Peyer's patch (tissue), 4 donors: ENCODE measurements around the gene HBEGF. TPM values are rescaled to one million over a fixed set of nuclear protein-coding genes. Genes with fewer than 3 reads are reported as not detected.

Source experiments
- DNase-seq, 3 donors: peaks; one replicate each; pipeline ENCODE4 v3.0.0-alpha.2; 2017 to 2019
- H3K27ac ChIP-seq, 4 donors: fragments of 200-600 bp; sonication (generic); one replicate each; pipeline ENCODE4 v1.5.1; 2016 to 2019
- H3K27me3 ChIP-seq, 2 donors: fragments of 200-600 bp; sonication (generic); one replicate each; pipeline ENCODE4 v1.5.1; 2019
- H3K36me3 ChIP-seq, 3 donors: fragments of 200-600 bp; sonication (generic); one replicate each; pipeline ENCODE4 v1.5.1; 2016 to 2019
- H3K4me1 ChIP-seq, 4 donors: fragments of 200-600 bp; sonication (generic); one replicate each; pipeline ENCODE4 v1.5.1; 2016 to 2019
- H3K4me3 ChIP-seq, 4 donors: fragments of 200-600 bp; sonication (generic); 1 replicate in 3 of 4; 2 replicates in 1 of 4; pipeline ENCODE4 v1.5.1; 2016 to 2019; ENCODE audit warnings: mild to moderate bottlenecking in 1 of 4
- H3K9me3 ChIP-seq, 4 donors: fragments of 200-600 bp; sonication (generic); one replicate each; pipeline ENCODE4 v1.5.1; 2016 to 2019; ENCODE audit warnings: mild to moderate bottlenecking in 1 of 4
- POLR2A ChIP-seq, 2 donors: fragments of 450-650 bp; IDR thresholded peaks; one replicate each; pipeline ENCODE4 v1.5.1; 2017; ENCODE audit warnings: antibody characterized with exemption in 2 of 2, mild to moderate bottlenecking in 2 of 2, moderate library complexity in 2 of 2
- total RNA-seq, 4 donors: library from RNA; depleted of rRNA; stranded (reverse); fragments of >200 nt; gene quantifications; one replicate each; pipeline ENCODE4 v1.1.0, GENCODE V29; 2016
- TF ChIP-seq, protein P1 (sequence below), 6 experiments: fragments of 450-650 bp in 4 of 6; fragments of 200-600 bp in 2 of 6; sonication (generic) in 1 of 6; IDR thresholded peaks; one replicate each; pipeline ENCODE4 v1.5.1; 2017 to 2019; ENCODE audit warnings: antibody characterized with exemption in 6 of 6, mild to moderate bottlenecking in 3 of 6, moderate library complexity in 1 of 6

Gene HBEGF
- total RNA-seq, 4 donors from 2014 or later, result 4.1 to 41.0 (median 10.1) TPM

DNA sequence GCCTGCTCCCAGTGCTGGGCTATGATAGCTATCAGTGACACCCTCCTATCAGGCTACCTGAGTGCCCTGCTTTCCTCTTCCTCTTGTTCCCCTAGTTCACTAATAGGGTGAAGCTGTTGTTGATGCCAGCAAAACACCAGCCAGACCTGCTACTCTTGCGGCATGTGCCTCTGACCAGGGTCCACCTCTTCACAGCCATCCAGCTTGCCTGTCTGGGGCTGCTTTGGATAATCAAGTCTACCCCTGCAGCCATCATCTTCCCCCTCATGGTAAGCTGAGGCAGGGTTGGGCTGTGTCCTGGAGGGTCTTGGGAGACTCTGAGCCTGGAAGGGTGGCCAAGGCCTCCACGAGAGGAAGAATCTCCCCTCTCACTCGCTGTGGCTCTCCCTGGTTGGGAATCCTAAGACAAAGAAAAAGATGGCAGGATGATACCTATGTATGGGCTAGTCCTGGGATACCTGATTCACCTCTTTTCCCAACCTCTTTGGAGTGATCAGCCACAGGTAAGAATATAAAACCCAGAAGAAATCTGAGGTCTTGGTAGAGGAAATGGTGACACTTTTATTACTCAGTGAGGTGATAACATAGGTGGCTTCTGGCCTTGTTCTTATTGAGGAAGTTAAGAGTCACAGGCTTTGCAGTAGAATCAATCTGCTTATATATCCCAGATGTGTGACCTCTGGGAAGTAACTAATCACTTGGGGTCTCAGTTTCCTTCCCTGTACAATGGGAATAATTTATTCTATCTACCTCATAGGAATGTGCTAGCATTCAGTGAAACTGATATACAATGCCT lies 25.2 kb upstream of the HBEGF start:
- Histone ChIP-seq H3K27me3 (no peaks in the 10 kb centered on the region), H3K36me3 (no peaks in the 10 kb centered on the region), H3K27ac (no peak overlapping the region), H3K4me1 (peaks cover 0 to 6% (median 2%) of the 10 kb centered on the region in 4 donors), H3K4me3 (no peak overlapping the region), H3K9me3 (no peaks in the 10 kb centered on the region)
- no peak for DNase-seq
- TF ChIP-seq, protein P1, sequence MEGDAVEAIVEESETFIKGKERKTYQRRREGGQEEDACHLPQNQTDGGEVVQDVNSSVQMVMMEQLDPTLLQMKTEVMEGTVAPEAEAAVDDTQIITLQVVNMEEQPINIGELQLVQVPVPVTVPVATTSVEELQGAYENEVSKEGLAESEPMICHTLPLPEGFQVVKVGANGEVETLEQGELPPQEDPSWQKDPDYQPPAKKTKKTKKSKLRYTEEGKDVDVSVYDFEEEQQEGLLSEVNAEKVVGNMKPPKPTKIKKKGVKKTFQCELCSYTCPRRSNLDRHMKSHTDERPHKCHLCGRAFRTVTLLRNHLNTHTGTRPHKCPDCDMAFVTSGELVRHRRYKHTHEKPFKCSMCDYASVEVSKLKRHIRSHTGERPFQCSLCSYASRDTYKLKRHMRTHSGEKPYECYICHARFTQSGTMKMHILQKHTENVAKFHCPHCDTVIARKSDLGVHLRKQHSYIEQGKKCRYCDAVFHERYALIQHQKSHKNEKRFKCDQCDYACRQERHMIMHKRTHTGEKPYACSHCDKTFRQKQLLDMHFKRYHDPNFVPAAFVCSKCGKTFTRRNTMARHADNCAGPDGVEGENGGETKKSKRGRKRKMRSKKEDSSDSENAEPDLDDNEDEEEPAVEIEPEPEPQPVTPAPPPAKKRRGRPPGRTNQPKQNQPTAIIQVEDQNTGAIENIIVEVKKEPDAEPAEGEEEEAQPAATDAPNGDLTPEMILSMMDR (IDR thresholded peaks at IDR 0.05), result no peak
- no peak for TF ChIP-seq POLR2A (IDR thresholded peaks at IDR 0.05)

DNA sequence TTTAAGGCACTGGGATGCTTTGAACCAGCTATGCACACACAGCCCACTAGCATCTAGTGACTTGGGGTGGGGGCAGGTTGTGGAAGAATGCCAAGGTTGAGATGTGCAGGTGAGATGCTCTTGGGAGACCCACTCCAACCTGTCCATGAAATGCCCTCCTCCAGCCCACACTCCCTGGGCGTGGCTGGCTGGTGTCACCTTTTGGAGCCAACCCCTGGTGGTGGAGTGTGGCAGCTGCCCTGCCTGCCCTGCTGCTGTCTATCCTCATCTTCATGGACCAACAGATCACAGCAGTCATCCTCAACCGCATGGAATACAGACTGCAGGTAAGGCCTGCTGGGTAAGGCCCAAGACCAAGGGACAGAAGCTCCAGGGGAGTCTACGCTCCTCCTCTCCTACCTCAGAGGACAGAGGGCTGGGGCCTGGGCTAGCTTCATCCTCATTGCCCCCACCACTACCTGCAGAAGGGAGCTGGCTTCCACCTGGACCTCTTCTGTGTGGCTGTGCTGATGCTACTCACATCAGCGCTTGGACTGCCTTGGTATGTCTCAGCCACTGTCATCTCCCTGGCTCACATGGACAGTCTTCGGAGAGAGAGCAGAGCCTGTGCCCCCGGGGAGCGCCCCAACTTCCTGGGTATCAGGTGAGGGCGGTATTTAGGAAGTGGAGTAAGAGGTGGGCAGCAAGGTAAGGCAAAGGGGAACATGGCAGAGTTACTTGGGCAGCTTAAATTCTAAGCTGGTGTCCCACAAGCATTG lies 21.0 kb upstream of the HBEGF start:
- Histone ChIP-seq H3K4me3 (no peak overlapping the region), H3K36me3 (no peaks in the 10 kb centered on the region), H3K27ac (no peak overlapping the region), H3K27me3 (no peaks in the 10 kb centered on the region), H3K9me3 (no peaks in the 10 kb centered on the region), H3K4me1 (peaks cover 0 to 7% (median 5%) of the 10 kb centered on the region in 4 donors)
- DNase-seq, result no peak
- no peak for TF ChIP-seq POLR2A (IDR thresholded peaks at IDR 0.05)
- TF ChIP-seq, protein P1 (IDR thresholded peaks at IDR 0.05), result no peak

DNA sequence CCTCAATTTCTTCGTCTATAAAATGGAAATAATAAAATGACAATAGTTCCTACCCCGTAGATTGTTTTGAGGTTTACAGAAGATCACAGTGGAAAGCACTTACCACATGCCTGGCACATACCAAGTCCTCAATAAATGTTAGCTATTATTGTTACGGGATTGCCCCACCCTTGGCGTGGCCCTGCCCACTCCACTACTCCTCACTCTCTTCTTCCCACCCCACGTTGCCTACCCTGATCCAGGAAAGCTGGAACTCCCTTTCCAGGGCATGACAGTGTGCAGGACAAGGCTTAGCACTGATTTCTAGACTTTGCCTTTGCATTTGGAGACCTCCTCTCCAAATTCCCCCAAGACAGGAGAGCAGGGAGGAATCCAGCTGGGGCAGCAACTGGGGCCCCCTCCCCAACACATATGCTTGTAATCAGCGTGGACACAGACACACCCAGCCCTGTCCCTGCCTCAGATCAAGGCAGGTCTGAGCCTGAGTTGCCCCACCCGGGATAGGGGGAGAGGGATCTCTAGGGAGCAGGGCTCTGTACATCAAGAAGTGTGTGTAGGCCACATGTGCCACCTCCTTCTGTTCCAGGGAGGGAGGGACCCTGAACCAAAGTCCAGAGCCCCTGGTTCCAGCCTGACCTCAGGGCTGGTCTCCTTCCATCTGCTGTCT lies 20.3 kb upstream of the HBEGF start:
- no peak for TF ChIP-seq POLR2A (IDR thresholded peaks at IDR 0.05)
- TF ChIP-seq, protein P1 (IDR thresholded peaks at IDR 0.05), result no peak
- H3K27me3 ChIP-seq, result no peaks in the 10 kb centered on the region
- no peaks in the 10 kb centered on the region for H3K9me3 ChIP-seq
- no peak overlapping the region for H3K27ac ChIP-seq
- H3K4me1 ChIP-seq, result peaks cover 0 to 7% (median 5%) of the 10 kb centered on the region in 4 donors
- H3K4me3 ChIP-seq, result no peak overlapping the region
- DNase-seq, result no peak
- H3K36me3 ChIP-seq, result no peaks in the 10 kb centered on the region

DNA sequence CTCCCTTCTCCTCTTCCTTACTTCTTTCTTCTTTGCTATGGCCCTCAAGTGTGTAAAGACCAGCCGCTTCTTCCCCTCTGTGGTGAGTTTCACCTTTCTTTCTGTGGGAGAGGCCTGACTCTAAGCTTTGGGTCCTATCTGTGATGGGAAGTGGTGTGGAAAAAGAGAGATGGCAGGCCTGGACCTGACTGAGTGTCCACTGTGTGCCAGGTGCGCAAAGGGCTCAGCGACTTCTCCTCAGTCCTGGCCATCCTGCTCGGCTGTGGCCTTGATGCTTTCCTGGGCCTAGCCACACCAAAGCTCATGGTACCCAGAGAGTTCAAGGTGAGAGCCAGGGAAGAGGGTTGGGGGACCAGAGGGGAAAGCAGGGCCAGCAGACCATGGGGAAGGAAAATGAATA lies 19.5 kb upstream of the HBEGF start:
- no peaks in the 10 kb centered on the region for H3K9me3 ChIP-seq
- no peaks in the 10 kb centered on the region for H3K27me3 ChIP-seq
- no peak overlapping the region for H3K4me3 ChIP-seq
- no peak for TF ChIP-seq POLR2A (IDR thresholded peaks at IDR 0.05)
- TF ChIP-seq, protein P1 (IDR thresholded peaks at IDR 0.05), result no peak
- peaks cover 0 to 7% (median 5%) of the 10 kb centered on the region in 4 donors for H3K4me1 ChIP-seq
- no peak for DNase-seq
- H3K36me3 ChIP-seq, result no peaks in the 10 kb centered on the region
- H3K27ac ChIP-seq, result no peak overlapping the region

DNA sequence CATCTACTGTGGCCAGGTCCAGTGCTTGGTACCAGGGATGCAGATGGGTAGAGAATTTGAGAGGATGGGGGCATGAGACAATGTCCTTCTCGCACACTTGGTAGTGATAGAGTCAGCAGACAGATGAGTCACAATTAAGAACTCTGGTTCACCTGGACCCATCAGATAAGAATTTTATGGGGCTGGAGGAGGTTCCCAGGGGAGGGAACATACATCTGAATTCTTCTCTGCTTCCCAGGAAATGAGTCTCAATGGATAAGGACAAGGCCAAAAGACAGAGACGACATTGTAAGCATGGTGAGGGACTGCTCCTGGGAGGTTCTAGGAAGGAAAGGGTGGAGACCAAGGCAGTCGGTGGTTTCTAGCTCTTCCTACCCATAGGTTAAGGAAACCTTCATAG lies 18.9 kb upstream of the HBEGF start:
- no peak overlapping the region for H3K27ac ChIP-seq

More for the DNA sequence above, 18.9 kb upstream of the HBEGF start:
- Histone ChIP-seq H3K27me3 (no peaks in the 10 kb centered on the region), H3K4me3 (no peak overlapping the region), H3K9me3 (no peaks in the 10 kb centered on the region), H3K4me1 (peaks cover 0 to 7% (median 5%) of the 10 kb centered on the region in 4 donors), H3K36me3 (no peaks in the 10 kb centered on the region)
- TF ChIP-seq POLR2A (IDR thresholded peaks at IDR 0.05), result no peak
- TF ChIP-seq, protein P1 (IDR thresholded peaks at IDR 0.05), result no peak
- no peak for DNase-seq
